Keratinocyte (primary cell): ENCODE measurements around the gene PTPN14. TPM values are rescaled to one million over a fixed set of nuclear protein-coding genes. Genes with fewer than 3 reads are reported as not detected.

Experiments used
- DNase-seq: peaks from one replicate; pipeline ENCODE4 v3.0.0-alpha.2; 2011; ENCODE audit warnings: low read depth, missing footprints, low spot score
- FAIRE-seq: peaks from 2 replicates; lab custom pipeline; 2011; peaks lifted over from hg19 to GRCh38; lab: Jason Lieb, UNC
- H2AFZ ChIP-seq: 2 replicates; pipeline ENCODE4 v1.6.0; 2012; ENCODE audit warnings: low read length, control low read depth, inconsistent platforms; ENCODE audit not compliant: control insufficient read depth
- H3K27ac ChIP-seq: 2 replicates; pipeline ENCODE4 v1.5.1; 2011; ENCODE audit warnings: low read length; ENCODE audit not compliant: control insufficient read depth, insufficient read depth
- H3K27me3 ChIP-seq: 3 replicates; pipeline ENCODE4 v1.6.0; 2011; ENCODE audit warnings: low read length; ENCODE audit not compliant: control insufficient read depth, insufficient read depth; ENCODE audit errors: extremely low read depth
- H3K36me3 ChIP-seq, 2 experiments: 2 replicates in 1 of 2; 3 replicates in 1 of 2; pipeline ENCODE4 v1.5.1; 2011; ENCODE audit warnings: low read length in 2 of 2, mild to moderate bottlenecking in 1 of 2; ENCODE audit not compliant: control insufficient read depth in 2 of 2, insufficient read depth in 2 of 2; ENCODE audit errors: extremely low read depth in 1 of 2
- H3K4me1 ChIP-seq: 3 replicates; pipeline ENCODE4 v1.5.1; 2011; ENCODE audit warnings: low read length; ENCODE audit not compliant: control insufficient read depth, insufficient read depth; ENCODE audit errors: extremely low read depth
- H3K4me2 ChIP-seq: 3 replicates; pipeline ENCODE4 v1.6.0; 2011; ENCODE audit warnings: low read depth, low read length; ENCODE audit not compliant: control insufficient read depth, insufficient read depth; ENCODE audit errors: extremely low read depth
- H3K4me3 ChIP-seq, 3 experiments: fragments of 200-600 bp in 1 of 3; sonication (generic) in 1 of 3; 2 replicates in 2 of 3; 3 replicates in 1 of 3; pipeline ENCODE4 v1.5.1; 2011 to 2016; ENCODE audit warnings: low read length in 3 of 3, mild to moderate bottlenecking in 3 of 3, control low read depth in 2 of 3, inconsistent platforms in 1 of 3, low read depth in 1 of 3, mixed read lengths in 1 of 3, mixed run types in 1 of 3, moderate library complexity in 1 of 3; ENCODE audit not compliant: control insufficient read depth in 2 of 3, insufficient read depth in 2 of 3; ENCODE audit errors: extremely low read depth in 1 of 3
- H3K79me2 ChIP-seq: 2 replicates; pipeline ENCODE4 v1.6.0; 2012; ENCODE audit warnings: low read length; ENCODE audit not compliant: control insufficient read depth, insufficient read depth
- H3K9ac ChIP-seq: 3 replicates; pipeline ENCODE4 v1.6.0; 2011; ENCODE audit warnings: low read length; ENCODE audit not compliant: control insufficient read depth, insufficient read depth; ENCODE audit errors: extremely low read depth
- H3K9me1 ChIP-seq: 3 replicates; pipeline ENCODE4 v1.6.0; 2011; ENCODE audit warnings: low read length; ENCODE audit not compliant: control insufficient read depth, insufficient read depth; ENCODE audit errors: extremely low read depth
- H3K9me3 ChIP-seq: 2 replicates; pipeline ENCODE4 v1.5.1; 2012; ENCODE audit warnings: low read depth, low read length; ENCODE audit not compliant: control insufficient read depth
- H4K20me1 ChIP-seq: 3 replicates; pipeline ENCODE4 v1.6.0; 2011; ENCODE audit warnings: low read length; ENCODE audit not compliant: control insufficient read depth, insufficient read depth; ENCODE audit errors: extremely low read depth
- CTCF ChIP-seq, 3 experiments: IDR thresholded peaks in 1 of 3; conservative IDR thresholded peaks in 1 of 3; optimal IDR thresholded peaks in 1 of 3; 2 replicates in 2 of 3; 3 replicates in 1 of 3; pipeline versions ENCODE3 to v1.5.1; 2011; ENCODE audit warnings: low read length in 3 of 3, mild to moderate bottlenecking in 3 of 3, moderate library complexity in 2 of 3, control low read depth in 1 of 3, inconsistent platforms in 1 of 3; ENCODE audit not compliant: insufficient read depth in 2 of 3; ENCODE audit errors: extremely low read depth in 1 of 3
- EZH2 ChIP-seq: IDR thresholded peaks from one replicate; pipeline ENCODE4 v1.6.1; 2012; ENCODE audit warnings: inconsistent platforms, mild to moderate bottlenecking, low read length, moderate library complexity
- dilution Hi-C: fragments of 300-500 bp; cut with MboI; formaldehyde crosslinking; loops from one replicate; pipeline ENCODE4 v1.7.0; 2020; ENCODE audit warnings: low sequenced_read_pairs; ENCODE audit not compliant: extremely low pct_ligation_motif_present
- polyA plus RNA-seq, 5 experiments: library from polyadenylated mRNA; depleted of rRNA in 3 of 5; stranded (reverse) in 3 of 5; stranded (forward) in 1 of 5; unstranded in 1 of 5; fragments of >200 nt; gene quantifications; 1 replicate in 1 of 5; 2 replicates in 3 of 5; 3 replicates in 1 of 5; pipeline versions ENCODE4 v1.2.1 to v1.2.3, GENCODE V29; 2011 to 2012; ENCODE audit warnings: missing spikeins in 2 of 5, low read depth in 1 of 5, low replicate concordance in 1 of 5

The PTPN14 gene
- polyA plus RNA-seq, 1 donor (not counting 4 experiments of a cell fraction or from before 2014, with no cell fraction given) = 29.9 TPM

- Histone ChIP-seq H3K9me3 (no peaks in the 10 kb centered on the region), H3K4me3 (no peak overlapping the region), H4K20me1 (no peaks in the 10 kb centered on the region), H3K9me1 (no peaks in the 10 kb centered on the region), H3K27ac (no peak overlapping the region), H2AFZ (no peak overlapping the region), H3K4me2 (no peak overlapping the region), H3K27me3 (no peaks in the 10 kb centered on the region), H3K79me2 (no peaks in the 10 kb centered on the region), H3K36me3 (peaks cover 13 to 16% of the 10 kb centered on the region in 2 experiments), H3K9ac (no peak overlapping the region), H3K4me1 (no peaks in the 10 kb centered on the region)
- FAIRE-seq (no peak), DNase-seq (no peak)
- TF ChIP-seq CTCF (optimal IDR thresholded peaks at IDR 0.05 in 1 of 3, IDR thresholded peaks at IDR 0.05 in 1 of 3, conservative IDR thresholded peaks at IDR 0.05 in 1 of 3; ENCODE audit: extremely low read depth in 1 of 3, insufficient read depth in 2 of 3, low read length in 3 of 3) (no peak), EZH2 (no peak)
- dilution Hi-C loops = no loop called here
These were observed 209.9 kb downstream of the PTPN14 start for GRCh38 chr1:214341459-214341858.

- Histone ChIP-seq H3K4me1 (no peaks in the 10 kb centered on the region), H2AFZ (no peak overlapping the region), H3K4me2 (no peak overlapping the region), H3K36me3 (peaks cover 9% of the 10 kb centered on the region in 2 experiments), H3K27ac (no peak overlapping the region), H3K9ac (no peak overlapping the region), H3K9me1 (no peaks in the 10 kb centered on the region), H4K20me1 (no peaks in the 10 kb centered on the region), H3K79me2 (no peaks in the 10 kb centered on the region), H3K27me3 (no peaks in the 10 kb centered on the region), H3K4me3 (no peak overlapping the region), H3K9me3 (no peaks in the 10 kb centered on the region)
- no peak for TF ChIP-seq CTCF (optimal IDR thresholded peaks at IDR 0.05 in 1 of 3, IDR thresholded peaks at IDR 0.05 in 1 of 3, conservative IDR thresholded peaks at IDR 0.05 in 1 of 3; ENCODE audit: extremely low read depth in 1 of 3, insufficient read depth in 2 of 3, low read length in 3 of 3)
- TF ChIP-seq EZH2 = no peak
- FAIRE-seq (no peak), DNase-seq (no peak)
- dilution Hi-C loops = no loop called here
These were observed 213.2 kb downstream of the PTPN14 start for GRCh38 chr1:214338212-214338611.
